ENCODE measurements around the gene TBXT. TPM values are rescaled to one million over a fixed set of nuclear protein-coding genes. Genes with fewer than 3 reads are reported as not detected.

TBXT gene
- total and polyA plus RNA-seq, 2 of the 8 experiments (the other 6 are each of a cell fraction or from before 2014, with no cell fraction given), result 0.18 to 0.24 TPM

DNA sequence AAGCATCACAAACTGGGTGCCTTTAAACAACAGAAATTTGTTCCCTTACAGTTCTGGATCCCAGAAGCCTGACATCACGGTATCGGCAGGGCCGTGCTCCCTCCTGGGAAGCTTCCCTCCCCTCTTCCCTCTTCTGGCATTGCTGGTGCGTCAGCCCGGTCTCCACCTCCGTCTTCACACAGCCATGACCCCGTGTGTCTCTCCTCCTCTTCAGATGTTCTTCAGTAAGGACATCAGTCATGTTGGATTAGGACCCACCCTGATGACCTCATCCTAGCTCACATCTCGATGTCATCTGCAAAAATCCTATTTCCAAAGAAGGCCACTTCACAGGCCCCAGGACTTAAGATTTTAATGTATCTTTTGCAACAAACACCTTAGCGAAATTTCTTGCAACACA lies 38.4 kb upstream of the TBXT start:
- H3K4ac ChIP-seq (replicated peaks; ENCODE audit: insufficient read length, low read depth, low read length), result no peak overlapping the region
- H2BK5ac ChIP-seq (ENCODE audit: low read depth, low read length), result no peak overlapping the region
- H3K79me2 ChIP-seq (ENCODE audit: control insufficient read depth in 1 of 2, insufficient read depth in 2 of 2, low read length in 2 of 2), result no peaks in the 10 kb centered on the region
- no peaks in the 10 kb centered on the region for H3K79me1 ChIP-seq (ENCODE audit: low read depth, low read length)
- H2BK12ac ChIP-seq (ENCODE audit: low read depth, low read length), result no peak overlapping the region
- H3K27ac ChIP-seq (ENCODE audit: low read depth, low read length), result no peak overlapping the region
- H2AFZ ChIP-seq (ENCODE audit: low read length), result no peak overlapping the region
- FAIRE-seq (no peak), DNase-seq (ENCODE audit: low read depth in 1 of 2, low spot score in 2 of 2) (no peak)
- H3K23me2 ChIP-seq (ENCODE audit: low read depth, low read length), result no peaks in the 10 kb centered on the region
- H3K36me3 ChIP-seq (ENCODE audit: control insufficient read depth in 2 of 4, insufficient read depth in 4 of 4, low read length in 3 of 4), result no peaks in the 10 kb centered on the region
- ChIA-PET CTCF (ENCODE audit: partially characterized antibody) (interaction anchor here (1.0 to 1.4 kb wide), 3 partner anchors 33 to 49 kb away, joined by 3 to 5 read pairs (median 3); no protein-coding TSS in a partner anchor), POLR2A (ENCODE audit: partially characterized antibody) (no interaction called here)
- peaks cover 0 to 5% (median 0%) of the 10 kb centered on the region in 4 experiments; a peak in 2 of 7 replicates for H3K4me1 ChIP-seq (replicated peaks in 1 of 4; ENCODE audit: control insufficient read depth in 3 of 4, insufficient read depth in 4 of 4, low read length in 3 of 4)
- no peak overlapping the region for H2AK5ac ChIP-seq (ENCODE audit: low read depth, low read length)
- no peak overlapping the region for H3K56ac ChIP-seq (replicated peaks; ENCODE audit: insufficient read length, low read depth, low read length)
- no peak overlapping the region for H4K8ac ChIP-seq (ENCODE audit: extremely low read depth, insufficient read depth, low read length)
- no peak overlapping the region for H2BK15ac ChIP-seq (ENCODE audit: low read length)
- H4K20me1 ChIP-seq (replicated peaks in 1 of 2; ENCODE audit: control insufficient read depth in 1 of 2, insufficient read depth in 2 of 2, low read length in 2 of 2), result peaks cover 0 to 2% of the 10 kb centered on the region in 2 experiments
- H3K9me3 ChIP-seq (ENCODE audit: insufficient read depth in 2 of 2, low read depth in 1 of 2, low read length in 1 of 2), result no peaks in the 10 kb centered on the region
- no peak overlapping the region for H3K18ac ChIP-seq (ENCODE audit: extremely low read depth, low read length)
- no peak overlapping the region for H2BK20ac ChIP-seq (ENCODE audit: low read length)
- H3K23ac ChIP-seq (ENCODE audit: insufficient read length), result no peak overlapping the region
- H3K4me2 ChIP-seq (ENCODE audit: insufficient read depth in 1 of 2, low read depth in 2 of 2, low read length in 2 of 2), result no peak overlapping the region
- no peak overlapping the region for H3K9ac ChIP-seq (replicated peaks in 1 of 4; ENCODE audit: extremely low read depth in 1 of 4, low read depth in 3 of 4, low read length in 3 of 4)
- WGBS, 2 experiments (ENCODE audit: extremely low coverage in 1 of 2, insufficient coverage in 1 of 2, insufficient read length in 1 of 2, insufficient replicate concordance in 2 of 2, low coverage in 1 of 2, low lambda C conversion rate in 2 of 2, missing lambda C conversion rate in 1 of 2), result 88% methylated on average over 9 of the region's 9 CpGs; no CpG with 5 or more reads in 1 of the 2 experiments
- H4K5ac ChIP-seq (ENCODE audit: insufficient read length, low read depth, low read length), result no peak overlapping the region
- H3K14ac ChIP-seq (ENCODE audit: insufficient read length), result no peak overlapping the region
- H3K27me3 ChIP-seq (replicated peaks in 1 of 4; ENCODE audit: control insufficient read depth in 3 of 4, extremely low read depth in 1 of 4, insufficient read depth in 3 of 4, low read length in 3 of 4), result peaks cover 0 to 5% (median under 1%) of the 10 kb centered on the region in 4 experiments; a peak in 3 of 7 replicates
- no peak overlapping the region for H3K4me3 ChIP-seq (ENCODE audit: extremely low read depth in 1 of 4, insufficient read depth in 2 of 4, low read depth in 3 of 4, low read length in 4 of 4)
- H2BK120ac ChIP-seq (replicated peaks; ENCODE audit: low read depth, low read length), result no peak overlapping the region
- no peak overlapping the region for H4K91ac ChIP-seq (replicated peaks; ENCODE audit: insufficient read length, low read length)
- no peak for TF ChIP-seq YY1 (IDR thresholded peaks at IDR 0.05; ENCODE audit: low read depth, low read length)

All from H1 (cell line).